ENCODE results near the gene CLIC6.

Gene CLIC6

GRCh38 chr21:34671462-34671861, 2.7 kb downstream of the CLIC6 start:
- Histone ChIP-seq H3K36me3 (ENCODE audit: insufficient read depth, low read length) (no peaks in the 10 kb centered on the region), H3K9me3 (ENCODE audit: control insufficient read depth, insufficient read depth, low read length) (no peaks in the 10 kb centered on the region), H3K4me1 (ENCODE audit: insufficient read depth, low read length) (peaks cover 4% of the 10 kb centered on the region; the same call in 1 of the 2 replicates), H3K9ac (ENCODE audit: low read depth, low read length) (no peak overlapping the region; the same call in 1 of the 2 replicates)

- Histone ChIP-seq H3K9me3 (ENCODE audit: control insufficient read depth, insufficient read depth, low read length) (no peaks in the 10 kb centered on the region), H3K4me1 (ENCODE audit: insufficient read depth, low read length) (peaks cover 4% of the 10 kb centered on the region; the same call in 1 of the 2 replicates), H3K36me3 (ENCODE audit: insufficient read depth, low read length) (no peaks in the 10 kb centered on the region), H3K9ac (ENCODE audit: low read depth, low read length) (no peak overlapping the region)
These were observed 3.1 kb downstream of the CLIC6 start for GRCh38 chr21:34671891-34672290.

GRCh38 chr21:34673006-34673405, 4.2 kb downstream of the CLIC6 start:
- Histone ChIP-seq H3K4me1 (ENCODE audit: insufficient read depth, low read length) (peaks cover 4% of the 10 kb centered on the region; the same call in 1 of the 2 replicates), H3K9ac (ENCODE audit: low read depth, low read length) (no peak overlapping the region), H3K9me3 (ENCODE audit: control insufficient read depth, insufficient read depth, low read length) (no peaks in the 10 kb centered on the region), H3K36me3 (ENCODE audit: insufficient read depth, low read length) (no peaks in the 10 kb centered on the region)

- Histone ChIP-seq H3K4me1 (ENCODE audit: insufficient read depth, low read length) (peaks cover 4% of the 10 kb centered on the region; the same call in 1 of the 2 replicates), H3K9me3 (ENCODE audit: control insufficient read depth, insufficient read depth, low read length) (no peaks in the 10 kb centered on the region), H3K9ac (ENCODE audit: low read depth, low read length) (no peak overlapping the region), H3K36me3 (ENCODE audit: insufficient read depth, low read length) (no peaks in the 10 kb centered on the region)
These were observed 5.7 kb downstream of the CLIC6 start for GRCh38 chr21:34674468-34674867.

DNA sequence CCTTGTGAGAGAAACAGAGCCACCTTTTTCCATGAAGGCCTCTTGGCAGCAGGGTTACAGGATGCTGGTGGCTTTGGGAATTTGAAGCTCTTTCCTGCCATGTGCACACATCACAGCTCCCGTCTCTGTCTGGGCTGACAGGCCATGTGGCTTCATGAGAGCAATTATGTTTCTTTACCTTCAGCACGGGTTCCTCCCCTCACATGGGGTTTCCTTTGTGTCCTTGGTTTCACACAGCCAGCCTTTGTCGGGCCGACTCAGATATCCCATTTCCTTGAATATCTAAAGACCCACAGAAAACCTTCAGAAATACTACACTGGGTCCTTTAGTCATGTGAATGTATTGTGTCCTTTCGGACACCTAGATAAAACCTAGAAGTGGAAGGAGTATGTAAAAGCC, 7.1 kb downstream of the CLIC6 start:
- Histone ChIP-seq H3K9ac (ENCODE audit: low read depth, low read length) (no peak overlapping the region), H3K9me3 (ENCODE audit: control insufficient read depth, insufficient read depth, low read length) (no peaks in the 10 kb centered on the region), H3K36me3 (ENCODE audit: insufficient read depth, low read length) (no peaks in the 10 kb centered on the region), H3K4me1 (ENCODE audit: insufficient read depth, low read length) (peaks cover 4% of the 10 kb centered on the region; the same call in 1 of the 2 replicates)

DNA sequence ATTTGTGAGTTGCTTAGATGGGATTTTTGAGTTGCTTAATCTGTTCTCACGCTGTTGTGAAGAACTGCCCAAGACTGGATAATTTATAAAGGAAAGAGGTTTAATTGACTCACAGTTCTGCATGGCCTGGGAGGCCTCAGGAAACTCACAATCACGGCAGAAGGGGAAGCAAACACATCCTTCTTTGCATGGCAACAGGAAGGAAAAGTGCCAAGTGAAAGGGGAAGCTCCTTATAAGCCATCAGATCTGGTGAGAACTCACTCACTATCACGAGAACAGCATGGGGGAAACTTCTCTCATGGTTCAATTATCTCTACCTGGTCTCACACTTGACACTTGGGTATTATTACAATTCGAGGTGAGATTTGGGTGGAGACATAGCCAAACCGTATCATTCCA, 10.3 kb downstream of the CLIC6 start:
- Histone ChIP-seq H3K36me3 (ENCODE audit: insufficient read depth, low read length) (no peaks in the 10 kb centered on the region), H3K9ac (ENCODE audit: low read depth, low read length) (no peak overlapping the region), H3K4me1 (ENCODE audit: insufficient read depth, low read length) (no peaks in the 10 kb centered on the region), H3K9me3 (ENCODE audit: control insufficient read depth, insufficient read depth, low read length) (no peaks in the 10 kb centered on the region; the same call in 1 of the 2 replicates)

- H3K36me3 ChIP-seq (ENCODE audit: insufficient read depth, low read length) = no peaks in the 10 kb centered on the region
- no peaks in the 10 kb centered on the region for H3K4me1 ChIP-seq (ENCODE audit: insufficient read depth, low read length)
- H3K9ac ChIP-seq (ENCODE audit: low read depth, low read length) = no peak overlapping the region
- H3K9me3 ChIP-seq (ENCODE audit: control insufficient read depth, insufficient read depth, low read length) = no peaks in the 10 kb centered on the region; the same call in 1 of the 2 replicates
These were observed 15.5 kb downstream of the CLIC6 start for GRCh38 chr21:34684174-34684876.

- Histone ChIP-seq H3K9me3 (ENCODE audit: control insufficient read depth, insufficient read depth, low read length) (no peaks in the 10 kb centered on the region), H3K36me3 (ENCODE audit: insufficient read depth, low read length) (no peaks in the 10 kb centered on the region), H3K9ac (ENCODE audit: low read depth, low read length) (no peak overlapping the region), H3K4me1 (ENCODE audit: insufficient read depth, low read length) (peaks cover 15% of the 10 kb centered on the region; the same call in 1 of the 2 replicates)
These were observed 18.3 kb downstream of the CLIC6 start for GRCh38 chr21:34687065-34687464.

GRCh38 chr21:34687745-34688144, 19.0 kb downstream of the CLIC6 start:
- no peak overlapping the region for H3K9ac ChIP-seq (ENCODE audit: low read depth, low read length)
- H3K4me1 ChIP-seq (ENCODE audit: insufficient read depth, low read length) = peaks cover 21% of the 10 kb centered on the region; the same call in 1 of the 2 replicates
- H3K36me3 ChIP-seq (ENCODE audit: insufficient read depth, low read length) = no peaks in the 10 kb centered on the region
- no peaks in the 10 kb centered on the region for H3K9me3 ChIP-seq (ENCODE audit: control insufficient read depth, insufficient read depth, low read length)

DNA sequence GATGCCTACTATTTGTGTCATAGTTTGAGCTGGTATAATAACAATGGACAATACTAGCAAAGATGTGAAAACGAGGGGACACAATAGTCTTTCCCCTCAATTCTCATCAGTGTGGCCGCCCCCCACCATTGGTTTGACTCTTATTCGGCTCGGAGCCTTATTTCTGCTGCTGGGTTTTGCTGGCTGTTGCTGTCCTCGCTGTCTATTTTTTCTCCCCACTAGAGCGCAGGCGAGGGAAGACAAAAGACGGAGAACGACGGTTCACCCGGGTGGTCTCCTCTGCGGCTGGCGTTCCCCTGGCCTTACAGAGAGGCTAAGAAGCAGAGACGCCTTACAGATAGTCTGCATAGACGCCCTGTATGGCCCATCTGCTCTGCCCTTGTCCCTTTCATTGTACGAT, 19.4 kb downstream of the CLIC6 start:
- Histone ChIP-seq H3K36me3 (ENCODE audit: insufficient read depth, low read length) (no peaks in the 10 kb centered on the region), H3K4me1 (ENCODE audit: insufficient read depth, low read length) (peaks cover 25% of the 10 kb centered on the region; the same call in 1 of the 2 replicates), H3K9me3 (ENCODE audit: control insufficient read depth, insufficient read depth, low read length) (no peaks in the 10 kb centered on the region), H3K9ac (ENCODE audit: low read depth, low read length) (no peak overlapping the region)

GRCh38 chr21:34688715-34689114, 19.9 kb downstream of the CLIC6 start:
- peaks cover 25% of the 10 kb centered on the region; the same call in 1 of the 2 replicates for H3K4me1 ChIP-seq (ENCODE audit: insufficient read depth, low read length)
- no peaks in the 10 kb centered on the region for H3K9me3 ChIP-seq (ENCODE audit: control insufficient read depth, insufficient read depth, low read length)
- no peak overlapping the region for H3K9ac ChIP-seq (ENCODE audit: low read depth, low read length)
- H3K36me3 ChIP-seq (ENCODE audit: insufficient read depth, low read length) = no peaks in the 10 kb centered on the region

- Histone ChIP-seq H3K36me3 (ENCODE audit: insufficient read depth, low read length) (no peaks in the 10 kb centered on the region), H3K4me1 (ENCODE audit: insufficient read depth, low read length) (peaks cover 25% of the 10 kb centered on the region; the same call in 1 of the 2 replicates), H3K9ac (ENCODE audit: low read depth, low read length) (no peak overlapping the region), H3K9me3 (ENCODE audit: control insufficient read depth, insufficient read depth, low read length) (no peaks in the 10 kb centered on the region)
These were observed 21.4 kb downstream of the CLIC6 start for GRCh38 chr21:34690041-34690792.

- Histone ChIP-seq H3K9ac (ENCODE audit: low read depth, low read length) (no peak overlapping the region), H3K4me1 (ENCODE audit: insufficient read depth, low read length) (peaks cover 25% of the 10 kb centered on the region; the same call in 1 of the 2 replicates)
These were observed 22.0 kb downstream of the CLIC6 start for GRCh38 chr21:34690793-34691175.

DNA sequence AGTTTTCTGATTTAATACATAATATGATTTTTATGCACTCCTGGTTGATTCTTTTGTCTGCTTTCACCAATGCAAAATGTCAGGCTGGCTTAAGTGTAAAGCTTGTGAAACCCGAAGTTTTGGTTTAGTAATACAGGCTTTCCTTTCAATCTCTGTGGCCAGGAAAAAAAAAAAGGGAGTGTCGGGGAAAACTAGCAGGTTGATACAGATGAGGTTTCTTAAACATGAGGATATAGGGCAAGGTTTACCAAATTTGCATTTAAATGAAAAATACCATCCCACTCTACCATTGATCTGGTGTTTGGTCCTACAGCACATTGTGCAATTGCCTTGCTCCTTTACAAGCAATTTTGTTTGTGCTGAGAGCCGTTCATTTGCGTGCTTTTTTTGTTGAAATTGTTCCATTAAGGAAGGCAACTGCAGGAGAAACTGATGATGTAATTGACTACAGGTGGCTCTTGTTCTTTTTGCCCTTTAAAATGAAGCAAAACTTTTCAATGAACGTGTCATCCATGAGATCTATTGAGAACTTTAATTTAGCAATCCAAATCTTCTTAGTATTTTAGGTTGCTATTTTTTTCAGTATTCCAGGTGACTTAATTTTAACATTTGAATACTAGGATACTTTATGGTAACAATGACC, 22.7 kb downstream of the CLIC6 start:
- no peaks in the 10 kb centered on the region for H3K9me3 ChIP-seq (ENCODE audit: control insufficient read depth, insufficient read depth, low read length)
- no peak overlapping the region for H3K9ac ChIP-seq (ENCODE audit: low read depth, low read length)
- H3K36me3 ChIP-seq (ENCODE audit: insufficient read depth, low read length) = no peaks in the 10 kb centered on the region
- H3K4me1 ChIP-seq (ENCODE audit: insufficient read depth, low read length) = peaks cover 25% of the 10 kb centered on the region; the same call in 1 of the 2 replicates

More at GRCh38 chr21:34690793-34691175, 22.0 kb downstream of the CLIC6 start:
- no peaks in the 10 kb centered on the region for H3K9me3 ChIP-seq (ENCODE audit: control insufficient read depth, insufficient read depth, low read length)
- no peaks in the 10 kb centered on the region for H3K36me3 ChIP-seq (ENCODE audit: insufficient read depth, low read length)

All from ES-I3 (cell line).